WTC11 (cell line): ENCODE results near the gene SIM2. TPM values are rescaled to one million over a fixed set of nuclear protein-coding genes. Genes with fewer than 3 reads are reported as not detected.

ENCODE experiments used
- ATAC-seq: fragments of 200-7000 bp; cut with Tn5 transposase; 2 replicates; pipeline ENCODE4 v1.10.0; 2021; ENCODE audit warnings: mild to moderate bottlenecking, moderate library complexity
- CTCF ChIA-PET: fragments of 300-600 bp; sonication (Branson Sonifier 250); formaldehyde crosslinking; loops from one replicate; lab custom pipeline; 2021; ENCODE audit warnings: antibody characterized with exemption; lab: Charles Lee
- POLR2A ChIA-PET: fragments of 350-600 bp; sonication (Branson Sonifier 250); formaldehyde crosslinking; loops from one replicate; lab custom pipeline; 2021; ENCODE audit warnings: antibody characterized with exemption; lab: Charles Lee
- DNase-seq: peaks from one replicate; pipeline ENCODE4 v3.0.0; 2021; ENCODE audit warnings: low spot score
- H3K27ac Mint-ChIP-seq: 2 replicates; pipeline ENCODE4 v1.8.0; 2021; ENCODE audit warnings: mixed read lengths
- H3K27me3 Mint-ChIP-seq: 2 replicates; pipeline ENCODE4 v1.8.0; 2021; ENCODE audit warnings: low read depth, mild to moderate bottlenecking, moderate library complexity, mixed read lengths
- H3K36me3 Mint-ChIP-seq: 2 replicates; pipeline ENCODE4 v1.8.0; 2021; ENCODE audit warnings: mixed read lengths
- H3K4me1 Mint-ChIP-seq: 2 replicates; pipeline ENCODE4 v1.8.0; 2022; ENCODE audit warnings: mixed read lengths
- H3K4me3 Mint-ChIP-seq: 2 replicates; pipeline ENCODE4 v1.8.0; 2021; ENCODE audit warnings: mild to moderate bottlenecking, moderate library complexity, mixed read lengths
- H3K9me3 Mint-ChIP-seq: 2 replicates; pipeline ENCODE4 v1.8.0; 2021; ENCODE audit warnings: mixed read lengths
- CBFB ChIP-seq: sonication (generic); formaldehyde crosslinking; IDR thresholded peaks from 2 replicates; pipeline ENCODE4 v1.8.1; 2022; ENCODE audit warnings: mild to moderate bottlenecking, low read depth, missing genetic modification reagents
- EMX1 ChIP-seq: fragments of 250-450 bp; sonication (Bioruptor Pico); IDR thresholded peaks from 2 replicates; pipeline ENCODE4 v1.8.0; 2021; ENCODE audit warnings: mild to moderate bottlenecking
- JUN ChIP-seq: sonication (generic); formaldehyde crosslinking; IDR thresholded peaks from 2 replicates; pipeline ENCODE4 v1.8.0; 2023; ENCODE audit warnings: mild to moderate bottlenecking, missing genetic modification reagents
- KAT7 ChIP-seq: sonication (generic); formaldehyde crosslinking; IDR thresholded peaks from 2 replicates; pipeline ENCODE4 v1.8.1; 2023; ENCODE audit warnings: missing genetic modification reagents, mild to moderate bottlenecking, borderline replicate concordance
- NR1H2 ChIP-seq: sonication (generic); formaldehyde crosslinking; IDR thresholded peaks from 2 replicates; pipeline ENCODE4 v1.9.0; 2021; ENCODE audit warnings: mild to moderate bottlenecking, moderate library complexity, missing genetic modification reagents
- NR2C2 ChIP-seq: sonication (generic); formaldehyde crosslinking; IDR thresholded peaks from 2 replicates; pipeline ENCODE4 v1.8.0; 2022; ENCODE audit warnings: mild to moderate bottlenecking, missing genetic modification reagents
- OVOL2 ChIP-seq: fragments of 250-450 bp; sonication (Bioruptor Pico); IDR thresholded peaks from 2 replicates; pipeline ENCODE4 v1.9.0; 2021; ENCODE audit warnings: mild to moderate bottlenecking, borderline replicate concordance
- SMAD4 ChIP-seq: sonication (generic); formaldehyde crosslinking; IDR thresholded peaks from 2 replicates; pipeline ENCODE4 v1.8.0; 2022; ENCODE audit warnings: mild to moderate bottlenecking, missing genetic modification reagents
- SOX15 ChIP-seq: fragments of 250-450 bp; sonication (Bioruptor Pico); IDR thresholded peaks from 2 replicates; pipeline ENCODE4 v1.9.0; 2021; ENCODE audit warnings: mild to moderate bottlenecking
- SP1 ChIP-seq: sonication (generic); formaldehyde crosslinking; conservative IDR thresholded peaks from 2 replicates; pipeline ENCODE4 v1.8.1; 2022; ENCODE audit warnings: missing genetic modification reagents
- TEAD4 ChIP-seq: sonication (generic); formaldehyde crosslinking; IDR thresholded peaks from 2 replicates; pipeline ENCODE4 v1.8.0; 2022; ENCODE audit warnings: mild to moderate bottlenecking, missing genetic modification reagents
- ZNF317 ChIP-seq: sonication (generic); formaldehyde crosslinking; IDR thresholded peaks from 2 replicates; pipeline ENCODE4 v1.8.1; 2023; ENCODE audit warnings: low read depth, mild to moderate bottlenecking, moderate library complexity, missing genetic modification reagents, borderline replicate concordance
- total RNA-seq: library from RNA; stranded (reverse); gene quantifications from 3 replicates; pipeline ENCODE4 v1.2.3, GENCODE V29; 2021
- TF ChIP-seq, protein P1 (sequence below): fragments of 200-600 bp; IDR thresholded peaks from 2 replicates; pipeline ENCODE4 v1.8.0; 2022; ENCODE audit warnings: antibody characterized with exemption
- TF ChIP-seq, protein P2 (sequence below): fragments of 250-450 bp; sonication (Bioruptor Pico); IDR thresholded peaks from 2 replicates; pipeline ENCODE4 v1.8.0; 2021; ENCODE audit warnings: mild to moderate bottlenecking
- TF ChIP-seq, protein P3 (sequence below): sonication (generic); formaldehyde crosslinking; conservative IDR thresholded peaks from 2 replicates; pipeline ENCODE4 v1.8.1; 2023; ENCODE audit warnings: mild to moderate bottlenecking, low read depth, missing genetic modification reagents, moderate library complexity
- TF ChIP-seq, protein P4 (sequence below): sonication (generic); formaldehyde crosslinking; IDR thresholded peaks from 2 replicates; pipeline ENCODE4 v1.8.1; 2022; ENCODE audit warnings: mild to moderate bottlenecking, missing genetic modification reagents, moderate library complexity, borderline replicate concordance
- TF ChIP-seq, protein P5 (sequence below): sonication (generic); formaldehyde crosslinking; IDR thresholded peaks from 2 replicates; pipeline ENCODE4 v1.8.0; 2022; ENCODE audit warnings: missing genetic modification reagents
- TF ChIP-seq, protein P6 (sequence below): fragments of 250-450 bp; sonication (Bioruptor Pico); IDR thresholded peaks from 2 replicates; pipeline ENCODE4 v1.9.0; 2021; ENCODE audit warnings: mild to moderate bottlenecking

Gene SIM2
- total RNA-seq, 1 experiment from 2014 or later, result 0.17 TPM

DNA sequence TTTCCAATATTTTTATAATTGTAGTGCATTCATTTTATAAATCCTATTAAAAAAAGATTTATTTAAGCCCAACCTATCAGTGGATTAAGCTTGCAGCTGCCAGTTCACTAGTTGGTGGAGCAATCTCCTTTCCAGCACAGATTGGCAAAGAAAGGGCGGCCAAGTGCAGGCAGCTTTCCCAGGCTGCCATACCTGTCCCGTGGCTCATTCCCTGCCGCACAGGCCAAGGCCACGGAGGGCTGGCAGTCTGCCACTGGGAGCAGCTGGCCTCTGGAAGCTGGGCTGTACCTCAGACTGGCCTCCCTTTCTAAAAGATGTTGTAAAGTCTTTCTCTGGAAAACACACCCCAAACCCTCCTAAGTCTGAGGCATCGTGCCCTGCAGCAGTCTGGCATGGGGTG lies 74.2 kb downstream of the SIM2 start:
- H3K36me3 Mint-ChIP-seq, result no peaks in the 10 kb centered on the region
- ATAC-seq (no peak), DNase-seq (no peak)
- H3K4me1 Mint-ChIP-seq, result 0 out of 2 replicates have a peak, but pooled peaks cover 3% of the 10 kb centered on the region
- H3K9me3 Mint-ChIP-seq, result peaks cover 2% of the 10 kb centered on the region; the same call in 1 of the 2 replicates
- no peaks in the 10 kb centered on the region for H3K27me3 Mint-ChIP-seq
- ChIA-PET CTCF (interaction anchor here (1.2 kb wide), 1 partner anchor 143 kb away, joined by 3 read pairs; no protein-coding TSS in a partner anchor), POLR2A (no interaction called here)
- H3K27ac Mint-ChIP-seq, result no peak overlapping the region
- TF ChIP-seq SMAD4 (CRISPR knock-in tag), result no peak
- no peak for TF ChIP-seq ZNF317 (CRISPR knock-in tag)
- TF ChIP-seq NR2C2 (CRISPR knock-in tag), result no peak
- TF ChIP-seq EMX1 (CRISPR knock-in tag), result no peak
- TF ChIP-seq, protein P1, sequence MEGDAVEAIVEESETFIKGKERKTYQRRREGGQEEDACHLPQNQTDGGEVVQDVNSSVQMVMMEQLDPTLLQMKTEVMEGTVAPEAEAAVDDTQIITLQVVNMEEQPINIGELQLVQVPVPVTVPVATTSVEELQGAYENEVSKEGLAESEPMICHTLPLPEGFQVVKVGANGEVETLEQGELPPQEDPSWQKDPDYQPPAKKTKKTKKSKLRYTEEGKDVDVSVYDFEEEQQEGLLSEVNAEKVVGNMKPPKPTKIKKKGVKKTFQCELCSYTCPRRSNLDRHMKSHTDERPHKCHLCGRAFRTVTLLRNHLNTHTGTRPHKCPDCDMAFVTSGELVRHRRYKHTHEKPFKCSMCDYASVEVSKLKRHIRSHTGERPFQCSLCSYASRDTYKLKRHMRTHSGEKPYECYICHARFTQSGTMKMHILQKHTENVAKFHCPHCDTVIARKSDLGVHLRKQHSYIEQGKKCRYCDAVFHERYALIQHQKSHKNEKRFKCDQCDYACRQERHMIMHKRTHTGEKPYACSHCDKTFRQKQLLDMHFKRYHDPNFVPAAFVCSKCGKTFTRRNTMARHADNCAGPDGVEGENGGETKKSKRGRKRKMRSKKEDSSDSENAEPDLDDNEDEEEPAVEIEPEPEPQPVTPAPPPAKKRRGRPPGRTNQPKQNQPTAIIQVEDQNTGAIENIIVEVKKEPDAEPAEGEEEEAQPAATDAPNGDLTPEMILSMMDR, result no peak
- TF ChIP-seq, protein P2, sequence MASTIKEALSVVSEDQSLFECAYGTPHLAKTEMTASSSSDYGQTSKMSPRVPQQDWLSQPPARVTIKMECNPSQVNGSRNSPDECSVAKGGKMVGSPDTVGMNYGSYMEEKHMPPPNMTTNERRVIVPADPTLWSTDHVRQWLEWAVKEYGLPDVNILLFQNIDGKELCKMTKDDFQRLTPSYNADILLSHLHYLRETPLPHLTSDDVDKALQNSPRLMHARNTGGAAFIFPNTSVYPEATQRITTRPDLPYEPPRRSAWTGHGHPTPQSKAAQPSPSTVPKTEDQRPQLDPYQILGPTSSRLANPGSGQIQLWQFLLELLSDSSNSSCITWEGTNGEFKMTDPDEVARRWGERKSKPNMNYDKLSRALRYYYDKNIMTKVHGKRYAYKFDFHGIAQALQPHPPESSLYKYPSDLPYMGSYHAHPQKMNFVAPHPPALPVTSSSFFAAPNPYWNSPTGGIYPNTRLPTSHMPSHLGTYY, result no peak
- TF ChIP-seq, protein P3, sequence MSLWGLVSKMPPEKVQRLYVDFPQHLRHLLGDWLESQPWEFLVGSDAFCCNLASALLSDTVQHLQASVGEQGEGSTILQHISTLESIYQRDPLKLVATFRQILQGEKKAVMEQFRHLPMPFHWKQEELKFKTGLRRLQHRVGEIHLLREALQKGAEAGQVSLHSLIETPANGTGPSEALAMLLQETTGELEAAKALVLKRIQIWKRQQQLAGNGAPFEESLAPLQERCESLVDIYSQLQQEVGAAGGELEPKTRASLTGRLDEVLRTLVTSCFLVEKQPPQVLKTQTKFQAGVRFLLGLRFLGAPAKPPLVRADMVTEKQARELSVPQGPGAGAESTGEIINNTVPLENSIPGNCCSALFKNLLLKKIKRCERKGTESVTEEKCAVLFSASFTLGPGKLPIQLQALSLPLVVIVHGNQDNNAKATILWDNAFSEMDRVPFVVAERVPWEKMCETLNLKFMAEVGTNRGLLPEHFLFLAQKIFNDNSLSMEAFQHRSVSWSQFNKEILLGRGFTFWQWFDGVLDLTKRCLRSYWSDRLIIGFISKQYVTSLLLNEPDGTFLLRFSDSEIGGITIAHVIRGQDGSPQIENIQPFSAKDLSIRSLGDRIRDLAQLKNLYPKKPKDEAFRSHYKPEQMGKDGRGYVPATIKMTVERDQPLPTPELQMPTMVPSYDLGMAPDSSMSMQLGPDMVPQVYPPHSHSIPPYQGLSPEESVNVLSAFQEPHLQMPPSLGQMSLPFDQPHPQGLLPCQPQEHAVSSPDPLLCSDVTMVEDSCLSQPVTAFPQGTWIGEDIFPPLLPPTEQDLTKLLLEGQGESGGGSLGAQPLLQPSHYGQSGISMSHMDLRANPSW (CRISPR knock-in tag), result no peak
- TF ChIP-seq, protein P4, sequence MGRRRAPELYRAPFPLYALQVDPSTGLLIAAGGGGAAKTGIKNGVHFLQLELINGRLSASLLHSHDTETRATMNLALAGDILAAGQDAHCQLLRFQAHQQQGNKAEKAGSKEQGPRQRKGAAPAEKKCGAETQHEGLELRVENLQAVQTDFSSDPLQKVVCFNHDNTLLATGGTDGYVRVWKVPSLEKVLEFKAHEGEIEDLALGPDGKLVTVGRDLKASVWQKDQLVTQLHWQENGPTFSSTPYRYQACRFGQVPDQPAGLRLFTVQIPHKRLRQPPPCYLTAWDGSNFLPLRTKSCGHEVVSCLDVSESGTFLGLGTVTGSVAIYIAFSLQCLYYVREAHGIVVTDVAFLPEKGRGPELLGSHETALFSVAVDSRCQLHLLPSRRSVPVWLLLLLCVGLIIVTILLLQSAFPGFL (CRISPR knock-in tag), result no peak
- TF ChIP-seq OVOL2 (CRISPR knock-in tag), result no peak
- no peak for TF ChIP-seq NR1H2 (CRISPR knock-in tag)
- no peak for TF ChIP-seq CBFB
- TF ChIP-seq, protein P5, sequence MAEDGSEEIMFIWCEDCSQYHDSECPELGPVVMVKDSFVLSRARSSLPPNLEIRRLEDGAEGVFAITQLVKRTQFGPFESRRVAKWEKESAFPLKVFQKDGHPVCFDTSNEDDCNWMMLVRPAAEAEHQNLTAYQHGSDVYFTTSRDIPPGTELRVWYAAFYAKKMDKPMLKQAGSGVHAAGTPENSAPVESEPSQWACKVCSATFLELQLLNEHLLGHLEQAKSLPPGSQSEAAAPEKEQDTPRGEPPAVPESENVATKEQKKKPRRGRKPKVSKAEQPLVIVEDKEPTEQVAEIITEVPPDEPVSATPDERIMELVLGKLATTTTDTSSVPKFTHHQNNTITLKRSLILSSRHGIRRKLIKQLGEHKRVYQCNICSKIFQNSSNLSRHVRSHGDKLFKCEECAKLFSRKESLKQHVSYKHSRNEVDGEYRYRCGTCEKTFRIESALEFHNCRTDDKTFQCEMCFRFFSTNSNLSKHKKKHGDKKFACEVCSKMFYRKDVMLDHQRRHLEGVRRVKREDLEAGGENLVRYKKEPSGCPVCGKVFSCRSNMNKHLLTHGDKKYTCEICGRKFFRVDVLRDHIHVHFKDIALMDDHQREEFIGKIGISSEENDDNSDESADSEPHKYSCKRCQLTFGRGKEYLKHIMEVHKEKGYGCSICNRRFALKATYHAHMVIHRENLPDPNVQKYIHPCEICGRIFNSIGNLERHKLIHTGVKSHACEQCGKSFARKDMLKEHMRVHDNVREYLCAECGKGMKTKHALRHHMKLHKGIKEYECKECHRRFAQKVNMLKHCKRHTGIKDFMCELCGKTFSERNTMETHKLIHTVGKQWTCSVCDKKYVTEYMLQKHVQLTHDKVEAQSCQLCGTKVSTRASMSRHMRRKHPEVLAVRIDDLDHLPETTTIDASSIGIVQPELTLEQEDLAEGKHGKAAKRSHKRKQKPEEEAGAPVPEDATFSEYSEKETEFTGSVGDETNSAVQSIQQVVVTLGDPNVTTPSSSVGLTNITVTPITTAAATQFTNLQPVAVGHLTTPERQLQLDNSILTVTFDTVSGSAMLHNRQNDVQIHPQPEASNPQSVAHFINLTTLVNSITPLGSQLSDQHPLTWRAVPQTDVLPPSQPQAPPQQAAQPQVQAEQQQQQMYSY, result no peak
- TF ChIP-seq, protein P6, sequence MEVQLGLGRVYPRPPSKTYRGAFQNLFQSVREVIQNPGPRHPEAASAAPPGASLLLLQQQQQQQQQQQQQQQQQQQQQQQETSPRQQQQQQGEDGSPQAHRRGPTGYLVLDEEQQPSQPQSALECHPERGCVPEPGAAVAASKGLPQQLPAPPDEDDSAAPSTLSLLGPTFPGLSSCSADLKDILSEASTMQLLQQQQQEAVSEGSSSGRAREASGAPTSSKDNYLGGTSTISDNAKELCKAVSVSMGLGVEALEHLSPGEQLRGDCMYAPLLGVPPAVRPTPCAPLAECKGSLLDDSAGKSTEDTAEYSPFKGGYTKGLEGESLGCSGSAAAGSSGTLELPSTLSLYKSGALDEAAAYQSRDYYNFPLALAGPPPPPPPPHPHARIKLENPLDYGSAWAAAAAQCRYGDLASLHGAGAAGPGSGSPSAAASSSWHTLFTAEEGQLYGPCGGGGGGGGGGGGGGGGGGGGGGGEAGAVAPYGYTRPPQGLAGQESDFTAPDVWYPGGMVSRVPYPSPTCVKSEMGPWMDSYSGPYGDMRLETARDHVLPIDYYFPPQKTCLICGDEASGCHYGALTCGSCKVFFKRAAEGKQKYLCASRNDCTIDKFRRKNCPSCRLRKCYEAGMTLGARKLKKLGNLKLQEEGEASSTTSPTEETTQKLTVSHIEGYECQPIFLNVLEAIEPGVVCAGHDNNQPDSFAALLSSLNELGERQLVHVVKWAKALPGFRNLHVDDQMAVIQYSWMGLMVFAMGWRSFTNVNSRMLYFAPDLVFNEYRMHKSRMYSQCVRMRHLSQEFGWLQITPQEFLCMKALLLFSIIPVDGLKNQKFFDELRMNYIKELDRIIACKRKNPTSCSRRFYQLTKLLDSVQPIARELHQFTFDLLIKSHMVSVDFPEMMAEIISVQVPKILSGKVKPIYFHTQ (CRISPR knock-in tag), result no peak
- TF ChIP-seq KAT7 (CRISPR knock-in tag), result no peak
- no peak for TF ChIP-seq JUN
- no peak for TF ChIP-seq TEAD4 (CRISPR knock-in tag)
- no peak for TF ChIP-seq SP1 (CRISPR knock-in tag)
- TF ChIP-seq SOX15, result no peak
- H3K4me3 Mint-ChIP-seq, result no peak overlapping the region
